ENCODE data around the gene GADD45GIP1. TPM values are rescaled to one million over a fixed set of nuclear protein-coding genes. Genes with fewer than 3 reads are reported as not detected.

The GADD45GIP1 gene
- total RNA-seq, 6 experiments from 2014 or later = 7.7 to 29.3 (median 10.0) TPM

- ATAC-seq (peak; percentile 30 to 59 (median 37)), DNase-seq (peak in 2 of 3 donors; percentile 47 to 48)
- H3K4me3 ChIP-seq = peak overlapping the region; percentile 66 to 69 (median 68)
- intact Hi-C loops (cut with DNase I) = no loop called here
- peaks cover 0 to 11% (median 3%) of the 10 kb centered on the region in 4 donors for H3K4me1 ChIP-seq
- H3K27ac ChIP-seq = peak overlapping the region in 2 of 3 donors; percentile 16 to 44
- WGBS (ENCODE audit: insufficient coverage, low coverage, low lambda C conversion rate, missing lambda C conversion rate) = 4% methylated on average over 5 of the region's 129 CpGs
- no peak for TF ChIP-seq POLR2A (IDR thresholded peaks at IDR 0.05)
- no peak for TF ChIP-seq CTCF (IDR thresholded peaks at IDR 0.05)
- no peaks in the 10 kb centered on the region for H3K9me3 ChIP-seq
- no peaks in the 10 kb centered on the region for H3K36me3 ChIP-seq
- H3K27me3 ChIP-seq = no peaks in the 10 kb centered on the region
Measured at GRCh38 chr19:12995596-12996405, 38.8 kb upstream of the GADD45GIP1 start.

- Histone ChIP-seq H3K27ac (peak within 1 kb of the TSS in 2 of 3 donors; percentile 16 to 44), H3K4me3 (peak within 1 kb of the TSS; percentile 66 to 69 (median 68)), H3K9me3 (no peaks in the 10 kb centered on the region), H3K36me3 (no peaks in the 10 kb centered on the region), H3K27me3 (no peaks in the 10 kb centered on the region), H3K4me1 (peaks cover 0 to 11% (median 3%) of the 10 kb centered on the region in 4 donors)
- TF ChIP-seq CTCF (IDR thresholded peaks at IDR 0.05) (no peak), POLR2A (IDR thresholded peaks at IDR 0.05) (no peak)
- ATAC-seq (peak; percentile 57 to 72 (median 62)), DNase-seq (peak; percentile 75 to 77 (median 76))
- intact Hi-C loops (cut with DNase I) = no loop called here
- 21% methylated on average over 36 of the region's 84 CpGs for WGBS (ENCODE audit: insufficient coverage, low coverage, low lambda C conversion rate, missing lambda C conversion rate)
Measured at GRCh38 chr19:12994701-12995595, 37.9 kb upstream of the GADD45GIP1 start, which contains the start of gene NFIX. NFIX (plus strand) TSS chr19:12995475; CDS start chr19:12995838, 363 bp downstream.

- H3K4me3 ChIP-seq = no peak overlapping the region
- no peaks in the 10 kb centered on the region for H3K27me3 ChIP-seq
- no peak for TF ChIP-seq CTCF (IDR thresholded peaks at IDR 0.05)
- no peak for TF ChIP-seq POLR2A (IDR thresholded peaks at IDR 0.05)
- DNase-seq (no peak), ATAC-seq (no peak)
- intact Hi-C loops (cut with DNase I) = no loop called here
- no peaks in the 10 kb centered on the region for H3K36me3 ChIP-seq
- peaks cover 0 to 11% (median 3%) of the 10 kb centered on the region in 4 donors for H3K4me1 ChIP-seq
- no peak overlapping the region for H3K27ac ChIP-seq
- WGBS (ENCODE audit: insufficient coverage, low coverage, low lambda C conversion rate, missing lambda C conversion rate) = 93% methylated on average over 4 of the region's 7 CpGs
- H3K9me3 ChIP-seq = no peaks in the 10 kb centered on the region
Measured at GRCh38 chr19:12993562-12993961, 36.5 kb upstream of the GADD45GIP1 start.

- intact Hi-C loops (cut with DNase I) = no loop called here
- DNase-seq (no peak), ATAC-seq (no peak)
- Histone ChIP-seq H3K4me3 (no peak overlapping the region), H3K27ac (no peak overlapping the region), H3K9me3 (no peaks in the 10 kb centered on the region), H3K4me1 (peaks cover 0 to 11% (median 3%) of the 10 kb centered on the region in 4 donors), H3K27me3 (no peaks in the 10 kb centered on the region), H3K36me3 (no peaks in the 10 kb centered on the region)
- TF ChIP-seq POLR2A (IDR thresholded peaks at IDR 0.05) = no peak
- no peak for TF ChIP-seq CTCF (IDR thresholded peaks at IDR 0.05)
- WGBS (ENCODE audit: insufficient coverage, low coverage, low lambda C conversion rate, missing lambda C conversion rate) = 91% methylated on average over 10 of the region's 11 CpGs
Measured at GRCh38 chr19:12992729-12993128, 35.7 kb upstream of the GADD45GIP1 start.

All from right lobe of liver (tissue), 6 donors.